CD4-positive, alpha-beta memory T cell (primary cell): Measurements from ENCODE around the gene LSG1. TPM values are rescaled to one million over a fixed set of nuclear protein-coding genes. Genes with fewer than 3 reads are reported as not detected.
A peak's percentile ranks its signal among the peaks of the same experiment; 100 is the strongest.

Experiments
- CTCF ChIA-PET: fragments of 350-600 bp; sonication (Branson Sonifier 250); formaldehyde crosslinking; loops from one replicate; lab custom pipeline; 2021; ENCODE audit warnings: inconsistent platforms; ENCODE audit not compliant: partially characterized antibody; lab: Charles Lee
- POLR2A ChIA-PET: fragments of 350-600 bp; sonication (Branson Sonifier 250); formaldehyde crosslinking; loops from one replicate; lab custom pipeline; 2021; ENCODE audit not compliant: partially characterized antibody; lab: Charles Lee
- DNase-seq, 5 donors: peaks; one replicate each; pipeline versions ENCODE4 v3.0.0 to v3.0.0-alpha.2; 2020 to 2022; ENCODE audit warnings: mixed read lengths in 1 of 5
- H3K27ac ChIP-seq: one replicate; pipeline ENCODE4 v1.7.0; 2013; ENCODE audit warnings: low read depth, low read length
- H3K27me3 ChIP-seq: 2 replicates; pipeline ENCODE4 v1.7.0; 2013; ENCODE audit warnings: mild to moderate bottlenecking, low read length, moderate library complexity; ENCODE audit not compliant: insufficient read depth
- H3K36me3 ChIP-seq: 2 replicates; pipeline ENCODE4 v1.7.0; 2013; ENCODE audit warnings: mild to moderate bottlenecking, low read length, moderate library complexity; ENCODE audit not compliant: insufficient read depth
- H3K4me1 ChIP-seq: 2 replicates; pipeline ENCODE4 v1.7.0; 2013; ENCODE audit warnings: mild to moderate bottlenecking, low read length, moderate library complexity; ENCODE audit not compliant: insufficient read depth
- H3K4me3 ChIP-seq, 2 donors: one replicate each; pipeline ENCODE4 v1.7.0; 2013; ENCODE audit warnings: low read length in 2 of 2, mild to moderate bottlenecking in 1 of 2
- H3K9me3 ChIP-seq, 2 donors: one replicate each; pipeline ENCODE4 v1.7.0; 2013; ENCODE audit warnings: low read length in 2 of 2, control low read depth in 1 of 2; ENCODE audit not compliant: control insufficient read depth in 1 of 2
- H3K27ac Mint-ChIP-seq, 7 donors: one replicate each; pipeline ENCODE4 v1.8.0; 2020 to 2021; ENCODE audit warnings: mixed read lengths in 7 of 7, mild to moderate bottlenecking in 6 of 7, inconsistent platforms in 3 of 7, moderate library complexity in 3 of 7
- H3K27me3 Mint-ChIP-seq, 2 donors: one replicate each; pipeline ENCODE4 v1.8.0; 2020 to 2021; ENCODE audit warnings: mixed read lengths in 2 of 2
- H3K36me3 Mint-ChIP-seq, 2 donors: one replicate each; pipeline ENCODE4 v1.8.0; 2020 to 2021; ENCODE audit warnings: mixed read lengths in 2 of 2, inconsistent platforms in 1 of 2, mild to moderate bottlenecking in 1 of 2
- H3K4me1 Mint-ChIP-seq, 4 donors: one replicate each; pipeline ENCODE4 v1.8.0; 2020 to 2021; ENCODE audit warnings: mixed read lengths in 4 of 4, mild to moderate bottlenecking in 1 of 4
- H3K4me3 Mint-ChIP-seq, 8 donors: one replicate each; pipeline ENCODE4 v1.8.0; 2020 to 2021; ENCODE audit warnings: mixed read lengths in 8 of 8, mild to moderate bottlenecking in 7 of 8, moderate library complexity in 6 of 8, inconsistent platforms in 3 of 8
- H3K9me3 Mint-ChIP-seq, 8 donors: one replicate each; pipeline ENCODE4 v1.8.0; 2020 to 2021; ENCODE audit warnings: mixed read lengths in 8 of 8, mild to moderate bottlenecking in 5 of 8, inconsistent platforms in 3 of 8, moderate library complexity in 1 of 8
- intact Hi-C: fragments of 100-400 bp; cut with micrococcal nuclease; formaldehyde crosslinking; loops from one replicate; pipeline ENCODE4 v1.15.1; 2023
- polyA plus RNA-seq, 2 donors: library from polyadenylated mRNA; unstranded; fragments of 300-500 nt; fragmentation: Illumina TruSeq; gene quantifications; one replicate each; pipeline ENCODE4 v1.2.3, GENCODE V29; 2021
- total RNA-seq, 2 experiments: library from RNA; stranded (reverse); gene quantifications; one replicate each; pipeline ENCODE4 v1.2.3, GENCODE V29; 2021

Gene LSG1
- total and polyA plus RNA-seq, 4 experiments from 2014 or later: 9.6 to 49.5 (median 42.3) TPM

DNA sequence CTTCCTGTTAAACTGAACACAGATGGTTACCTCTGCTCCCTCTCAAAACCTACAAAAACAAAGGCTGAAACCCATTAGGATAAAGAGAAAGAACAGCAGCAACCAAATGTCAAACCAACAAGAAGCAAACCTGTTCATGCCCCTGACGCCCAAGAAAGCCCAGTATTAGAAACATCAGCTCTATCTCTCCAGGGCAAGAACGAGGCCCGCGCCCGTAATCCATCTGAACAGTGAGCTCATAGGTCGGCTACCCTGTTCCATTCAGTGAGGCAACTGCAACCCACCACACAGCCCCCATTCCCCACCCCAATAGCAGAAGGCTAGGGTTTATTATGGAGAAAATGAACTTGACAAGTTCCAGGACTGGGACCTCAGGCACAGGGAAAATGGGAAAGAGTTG, 10.0 kb downstream of the LSG1 start:
- no peak for DNase-seq
- Histone ChIP-seq H3K27ac (no peak overlapping the region), H3K9me3 (no peaks in the 10 kb centered on the region), H3K4me3 (no peak overlapping the region), H3K36me3 (peaks cover 53% of the 10 kb centered on the region), H3K27me3 (no peaks in the 10 kb centered on the region), H3K4me1 (peaks cover 10% of the 10 kb centered on the region)
- CTCF ChIA-PET: interaction anchor here (0.6 to 1.4 kb wide), 3 partner anchors 9 to 59 kb away, joined by 3 to 5 read pairs (median 3); no protein-coding TSS in a partner anchor
- intact Hi-C loops: no loop called here
- H3K27me3 Mint-ChIP-seq: no peaks in the 10 kb centered on the region
- no peaks in the 10 kb centered on the region for H3K9me3 Mint-ChIP-seq
- H3K27ac Mint-ChIP-seq: no peak overlapping the region
- no peak overlapping the region for H3K4me3 Mint-ChIP-seq
- peaks cover 51 to 74% of the 10 kb centered on the region in 2 donors for H3K36me3 Mint-ChIP-seq
- POLR2A ChIA-PET: interaction anchor here (1.1 kb wide), 1 partner anchor 10 kb away, joined by 5 read pairs; the partner anchor contains the start of gene LSG1
- H3K4me1 Mint-ChIP-seq: peaks cover 6 to 23% (median 10%) of the 10 kb centered on the region in 4 donors

DNA sequence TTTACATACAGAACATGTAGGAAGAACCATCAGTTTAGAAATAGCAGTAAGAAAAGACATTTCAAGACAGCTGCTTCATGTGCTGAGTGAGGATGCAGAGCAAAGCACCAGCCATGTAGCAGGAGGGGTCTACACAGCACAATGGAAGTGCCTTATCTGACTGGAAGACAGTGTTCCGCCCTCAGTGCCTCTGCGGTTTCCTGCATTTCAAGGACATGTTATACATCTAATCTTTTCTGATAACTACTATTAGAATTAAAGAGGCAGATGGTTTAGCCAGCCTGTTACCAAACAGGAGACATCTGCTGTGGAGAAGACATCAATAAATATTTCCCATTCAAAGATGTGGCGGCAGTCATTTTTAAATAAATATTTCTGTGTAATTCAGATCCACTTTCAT, 10.6 kb downstream of the LSG1 start:
- Mint-ChIP-seq H3K27ac (peak overlapping the region in 2 of 7 donors; percentile 8 to 47), H3K4me1 (peaks cover 6 to 23% (median 9%) of the 10 kb centered on the region in 4 donors), H3K9me3 (no peaks in the 10 kb centered on the region), H3K36me3 (peaks cover 54 to 72% of the 10 kb centered on the region in 2 donors), H3K27me3 (no peaks in the 10 kb centered on the region), H3K4me3 (no peak overlapping the region)
- DNase-seq: no peak
- intact Hi-C loops: no loop called here
- H3K27ac ChIP-seq: no peak overlapping the region
- ChIA-PET CTCF (interaction anchor here (0.6 to 1.4 kb wide), 4 partner anchors 10 to 445 kb away, joined by 3 to 5 read pairs (median 3); no protein-coding TSS in a partner anchor), POLR2A (interaction anchor here (1.1 kb wide), 1 partner anchor 11 kb away, joined by 5 read pairs; the partner anchor contains the start of gene LSG1)
- no peaks in the 10 kb centered on the region for H3K9me3 ChIP-seq
- H3K27me3 ChIP-seq: no peaks in the 10 kb centered on the region
- H3K4me1 ChIP-seq: peaks cover 10% of the 10 kb centered on the region
- peaks cover 53% of the 10 kb centered on the region for H3K36me3 ChIP-seq
- H3K4me3 ChIP-seq: no peak overlapping the region

GRCh38 chr3:194659778-194660177, 12.2 kb downstream of the LSG1 start:
- intact Hi-C loops: no loop called here
- H3K9me3 Mint-ChIP-seq: no peaks in the 10 kb centered on the region
- Histone ChIP-seq H3K27me3 (no peaks in the 10 kb centered on the region), H3K9me3 (no peaks in the 10 kb centered on the region), H3K36me3 (peaks cover 44% of the 10 kb centered on the region), H3K4me3 (no peak overlapping the region), H3K4me1 (peaks cover 15% of the 10 kb centered on the region), H3K27ac (no peak overlapping the region)
- peaks cover 43 to 62% of the 10 kb centered on the region in 2 donors for H3K36me3 Mint-ChIP-seq
- H3K27me3 Mint-ChIP-seq: no peaks in the 10 kb centered on the region
- DNase-seq: no peak
- no peak overlapping the region for H3K4me3 Mint-ChIP-seq
- ChIA-PET CTCF (interaction anchor here (0.9 to 1.4 kb wide), 3 partner anchors 11 to 447 kb away, joined by 3 to 4 read pairs (median 3); no protein-coding TSS in a partner anchor), POLR2A (no interaction called here)
- no peak overlapping the region for H3K27ac Mint-ChIP-seq
- H3K4me1 Mint-ChIP-seq: peaks cover 8 to 31% (median 13%) of the 10 kb centered on the region in 4 donors

GRCh38 chr3:194658477-194659242, 13.3 kb downstream of the LSG1 start:
- ChIA-PET POLR2A (no interaction called here), CTCF (interaction anchor here (1.8 kb wide), 1 partner anchor 16 kb away, joined by 3 read pairs; no protein-coding TSS in a partner anchor)
- peaks cover 16 to 40% (median 21%) of the 10 kb centered on the region in 4 donors for H3K4me1 Mint-ChIP-seq
- H3K4me3 Mint-ChIP-seq: no peak overlapping the region
- Histone ChIP-seq H3K4me3 (no peak overlapping the region), H3K27me3 (no peaks in the 10 kb centered on the region), H3K36me3 (peaks cover 49% of the 10 kb centered on the region), H3K27ac (no peak overlapping the region), H3K4me1 (peaks cover 16% of the 10 kb centered on the region), H3K9me3 (no peaks in the 10 kb centered on the region)
- H3K9me3 Mint-ChIP-seq: no peaks in the 10 kb centered on the region
- H3K27ac Mint-ChIP-seq: no peak overlapping the region
- DNase-seq: no peak
- H3K27me3 Mint-ChIP-seq: no peaks in the 10 kb centered on the region
- H3K36me3 Mint-ChIP-seq: peaks cover 52 to 67% of the 10 kb centered on the region in 2 donors
- intact Hi-C loops: no loop called here

DNA sequence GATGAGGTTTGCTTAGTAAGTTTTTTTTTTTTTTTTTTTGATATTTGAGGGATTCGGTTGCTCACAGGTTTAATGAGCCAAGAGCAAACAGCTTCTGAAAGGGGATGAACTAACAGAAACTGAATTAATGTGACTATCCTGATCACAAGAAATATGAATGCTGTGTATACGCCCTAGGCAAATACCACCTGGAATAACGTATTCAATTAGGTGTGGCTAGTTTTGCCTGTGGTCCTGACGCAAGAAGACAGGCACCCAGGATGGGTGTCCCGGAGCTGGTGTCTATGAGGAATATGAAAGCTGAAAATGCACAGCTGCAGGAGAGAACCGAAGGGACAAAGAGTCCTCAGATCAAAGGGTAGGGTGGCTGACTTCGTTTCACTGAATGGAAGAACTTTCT, 14.6 kb downstream of the LSG1 start:
- Mint-ChIP-seq H3K27me3 (no peaks in the 10 kb centered on the region), H3K27ac (no peak overlapping the region), H3K36me3 (peaks cover 57 to 74% of the 10 kb centered on the region in 2 donors), H3K4me1 (peaks cover 16 to 34% (median 21%) of the 10 kb centered on the region in 4 donors), H3K4me3 (no peak overlapping the region), H3K9me3 (no peaks in the 10 kb centered on the region)
- Histone ChIP-seq H3K9me3 (no peaks in the 10 kb centered on the region), H3K4me3 (no peak overlapping the region), H3K36me3 (peaks cover 52% of the 10 kb centered on the region), H3K4me1 (peaks cover 16% of the 10 kb centered on the region), H3K27ac (no peak overlapping the region), H3K27me3 (no peaks in the 10 kb centered on the region)
- ChIA-PET CTCF (interaction anchor here (1.2 to 1.8 kb wide), 4 partner anchors 12 to 31 kb away, joined by 3 to 4 read pairs (median 3); partner anchors contain the start of gene LSG1), POLR2A (no interaction called here)
- DNase-seq: no peak
- intact Hi-C loops: no loop called here

DNA sequence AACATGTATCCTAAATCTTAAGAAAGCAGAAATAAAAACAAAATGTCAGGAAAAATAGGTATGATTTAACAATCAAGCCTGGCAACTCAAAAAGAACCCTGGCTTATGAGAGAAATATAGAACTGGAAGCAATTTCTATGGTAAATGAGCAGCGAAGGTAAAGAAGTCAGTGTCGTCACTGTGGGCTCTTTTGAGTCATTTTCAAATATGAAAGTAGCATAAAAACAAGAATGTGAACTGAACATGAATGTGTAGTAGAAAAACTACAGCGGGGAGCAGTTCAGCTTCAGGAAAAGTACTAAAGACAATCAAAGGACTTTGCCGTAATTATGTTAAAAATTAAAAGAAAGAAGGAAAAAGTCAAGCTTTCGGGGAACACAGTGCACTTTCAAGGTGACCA, 17.5 kb downstream of the LSG1 start:
- H3K4me3 Mint-ChIP-seq: no peak overlapping the region
- H3K4me1 Mint-ChIP-seq: peaks cover 7 to 17% (median 13%) of the 10 kb centered on the region in 4 donors
- Histone ChIP-seq H3K4me3 (no peak overlapping the region), H3K36me3 (peaks cover 61% of the 10 kb centered on the region), H3K4me1 (peaks cover 6% of the 10 kb centered on the region), H3K27ac (no peak overlapping the region), H3K9me3 (no peaks in the 10 kb centered on the region), H3K27me3 (no peaks in the 10 kb centered on the region)
- intact Hi-C loops: no loop called here
- POLR2A ChIA-PET: no interaction called here
- H3K9me3 Mint-ChIP-seq: no peaks in the 10 kb centered on the region
- no peaks in the 10 kb centered on the region for H3K27me3 Mint-ChIP-seq
- H3K36me3 Mint-ChIP-seq: peaks cover 66 to 74% of the 10 kb centered on the region in 2 donors
- no peak for DNase-seq
- CTCF ChIA-PET: no interaction called here
- H3K27ac Mint-ChIP-seq: peak overlapping the region in 5 of 7 donors; percentile 25 to 66 (median 43)

DNA sequence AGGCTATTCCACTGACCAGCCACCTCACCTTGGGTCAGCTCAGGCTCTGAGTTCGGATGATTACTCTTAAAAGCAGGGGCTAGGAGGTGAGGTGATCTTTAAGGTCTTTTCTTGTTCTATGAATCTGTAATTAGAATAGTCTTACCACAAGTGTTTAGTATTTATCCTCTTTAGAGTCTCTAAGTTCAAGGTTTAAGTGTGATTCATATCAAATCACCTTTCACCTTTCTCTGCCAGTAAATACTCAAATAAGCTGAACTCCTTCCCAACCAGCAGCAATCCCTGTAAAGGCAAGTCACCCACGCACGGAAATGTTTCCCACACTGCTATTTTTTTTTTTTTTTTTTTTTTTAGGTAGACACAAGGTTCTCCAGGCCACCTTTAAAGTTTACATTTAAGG, 24.2 kb downstream of the LSG1 start:
- no peak for DNase-seq
- H3K4me3 ChIP-seq: no peak overlapping the region
- no peaks in the 10 kb centered on the region for H3K9me3 ChIP-seq
- CTCF ChIA-PET: no interaction called here
- Mint-ChIP-seq H3K4me3 (no peak overlapping the region), H3K27me3 (no peaks in the 10 kb centered on the region), H3K36me3 (peaks cover 71 to 79% of the 10 kb centered on the region in 2 donors), H3K9me3 (no peaks in the 10 kb centered on the region), H3K4me1 (no peaks in the 10 kb centered on the region), H3K27ac (peak overlapping the region in 2 of 7 donors; percentile 29 to 31)
- H3K27ac ChIP-seq: no peak overlapping the region
- intact Hi-C loops: no loop called here
- H3K4me1 ChIP-seq: no peaks in the 10 kb centered on the region
- no peaks in the 10 kb centered on the region for H3K27me3 ChIP-seq
- H3K36me3 ChIP-seq: peaks cover 68% of the 10 kb centered on the region
- POLR2A ChIA-PET: interaction anchor here (1.7 kb wide), 1 partner anchor 25 kb away, joined by 4 read pairs; the partner anchor contains the start of gene LSG1
